Activated T-helper 1 cell treated with anti-CD3 and anti-CD28 coated beads, Interleukin-2, amount 50 U/mL, for 16 hours (primary cell): ENCODE measurements around the gene KSR2.
A peak's percentile ranks its signal among the peaks of the same experiment; 100 is the strongest.
"Not testable (repeated sequence)": the region's sequence is repeated elsewhere in the genome, so short reads cannot be mapped to it uniquely, and the experiment has no call there.

Experiments used
- DNase-seq, 2 donors: peaks; one replicate each; pipeline ENCODE4 v3.0.0-alpha.2; 2020; ENCODE audit warnings: low read depth in 1 of 2, low spot score in 1 of 2

KSR2 gene

GRCh38 chr12:117968826-117969659 is at the start of gene KSR2:
TSS of gene KSR2 (minus strand) at chr12:117968990. CDS start at chr12:117968255, 735 bp downstream.
- peak; percentile 6 to 43 for DNase-seq

- DNase-seq: no peak
Observed at GRCh38 chr12:118017926-118018325, 49.1 kb upstream of the KSR2 start.

GRCh38 chr12:118016424-118017264 is 47.9 kb upstream of the KSR2 start, which contains the start of gene RFC5:
TSS of gene RFC5 (plus strand) at chr12:118016703. CDS start at chr12:118016828, 125 bp downstream.
- DNase-seq: peak; percentile 96 to 97

- DNase-seq: no peak
Observed at GRCh38 chr12:118015944-118016343, 47.2 kb upstream of the KSR2 start.

- no peak for DNase-seq
Observed at GRCh38 chr12:118015306-118015705, 46.5 kb upstream of the KSR2 start.

- no peak for DNase-seq
Observed at GRCh38 chr12:118013283-118013682, 44.5 kb upstream of the KSR2 start.

- no peak for DNase-seq
Observed at GRCh38 chr12:118011961-118012360, 43.2 kb upstream of the KSR2 start.

GRCh38 chr12:118011377-118011776 is 42.6 kb upstream of the KSR2 start:
- no peak for DNase-seq

GRCh38 chr12:118010903-118011302 is 42.1 kb upstream of the KSR2 start:
- DNase-seq: no peak

- not testable (repeated sequence) for DNase-seq
Observed at GRCh38 chr12:117999806-118000205, 31.0 kb upstream of the KSR2 start.

GRCh38 chr12:117998719-117999118 is 29.9 kb upstream of the KSR2 start:
- DNase-seq: no peak

- DNase-seq: no peak
Observed at GRCh38 chr12:117994551-117995438, 26.0 kb upstream of the KSR2 start.

GRCh38 chr12:117986705-117987469 is 18.1 kb upstream of the KSR2 start:
- no peak for DNase-seq

- DNase-seq: no peak
Observed at GRCh38 chr12:117985182-117985581, 16.4 kb upstream of the KSR2 start.

- no peak for DNase-seq
Observed at GRCh38 chr12:117981267-117981666, 12.5 kb upstream of the KSR2 start.

GRCh38 chr12:117980616-117981015 is 11.8 kb upstream of the KSR2 start:
- no peak for DNase-seq

- no peak for DNase-seq
Observed at GRCh38 chr12:117977373-117977772, 8.6 kb upstream of the KSR2 start.

GRCh38 chr12:117975006-117975405 is 6.2 kb upstream of the KSR2 start:
- DNase-seq: no peak

GRCh38 chr12:117972301-117972700 is 3.5 kb upstream of the KSR2 start:
- DNase-seq: no peak

GRCh38 chr12:117970334-117970733 is 1.5 kb upstream of the KSR2 start:
- DNase-seq: no peak
